ENCODE measurements around the gene TRIM44.

The TRIM44 gene

DNA sequence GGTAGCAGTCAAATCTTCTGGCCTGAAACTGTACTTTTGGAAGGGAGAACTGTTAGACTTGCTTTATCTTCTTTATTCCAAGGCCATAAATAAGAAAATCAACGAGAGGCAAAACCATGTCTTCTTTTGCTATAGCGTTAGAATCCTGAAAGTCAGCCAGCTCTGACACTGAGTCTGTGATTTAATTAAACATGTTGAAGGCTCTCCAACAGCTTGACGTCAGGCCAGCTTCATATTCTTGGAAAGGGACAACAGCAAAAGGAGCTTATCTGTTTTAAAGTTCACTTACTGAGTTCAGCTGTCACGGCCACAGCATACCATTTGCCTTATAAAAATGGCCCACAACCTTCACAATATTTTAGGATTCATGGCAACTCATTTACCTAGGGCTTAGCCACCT is 150.3 kb downstream of the TRIM44 start:
- Histone ChIP-seq H3K79me1 (ENCODE audit: low read length) (peaks cover 2% of the 10 kb centered on the region), H3K14ac (ENCODE audit: low read length) (no peak overlapping the region), H3K9me3 (ENCODE audit: insufficient read depth, low read depth, low read length) (no peaks in the 10 kb centered on the region), H2AFZ (ENCODE audit: insufficient read depth, low read length, poor library complexity) (no peak overlapping the region), H3K79me2 (ENCODE audit: control insufficient read depth, insufficient read depth, low read length, poor library complexity) (no peaks in the 10 kb centered on the region), H2BK120ac (ENCODE audit: insufficient read depth, low read length, poor library complexity) (no peak overlapping the region), H3K4ac (ENCODE audit: low read depth, low read length) (no peak overlapping the region), H3K27ac (ENCODE audit: low read depth, low read length) (no peak overlapping the region), H3K4me1 (ENCODE audit: control insufficient read depth in 1 of 2, insufficient read depth in 2 of 2, low read length in 2 of 2) (peaks cover 2 to 6% of the 10 kb centered on the region in 2 experiments), H2BK12ac (ENCODE audit: low read length) (no peak overlapping the region), H4K12ac (ENCODE audit: low read depth, low read length) (no peak overlapping the region), H2BK5ac (ENCODE audit: low read depth, low read length, poor library complexity) (no peak overlapping the region), H3K4me2 (ENCODE audit: low read length) (no peak overlapping the region), H4K91ac (ENCODE audit: low read depth, low read length) (no peak overlapping the region), H3K4me3 (ENCODE audit: low read depth, low read length) (no peak overlapping the region), H3K18ac (ENCODE audit: low read length) (no peak overlapping the region), H3K9ac (ENCODE audit: low read length) (no peak overlapping the region), H3K27me3 (ENCODE audit: insufficient read depth, low read length) (no peaks in the 10 kb centered on the region), H2AK5ac (ENCODE audit: low read length) (no peak overlapping the region), H4K8ac (ENCODE audit: low read depth, low read length) (no peak overlapping the region), H3K23ac (ENCODE audit: low read length) (no peak overlapping the region), H3K36me3 (ENCODE audit: control insufficient read depth in 1 of 2, insufficient read depth in 2 of 2, low read length in 2 of 2) (peaks cover 0 to 2% of the 10 kb centered on the region in 2 experiments)
- no CpG with 5 or more reads among the region's 4 CpGs for WGBS (ENCODE audit: extremely low coverage, insufficient coverage, insufficient read length)
- DNase-seq: no peak

DNA sequence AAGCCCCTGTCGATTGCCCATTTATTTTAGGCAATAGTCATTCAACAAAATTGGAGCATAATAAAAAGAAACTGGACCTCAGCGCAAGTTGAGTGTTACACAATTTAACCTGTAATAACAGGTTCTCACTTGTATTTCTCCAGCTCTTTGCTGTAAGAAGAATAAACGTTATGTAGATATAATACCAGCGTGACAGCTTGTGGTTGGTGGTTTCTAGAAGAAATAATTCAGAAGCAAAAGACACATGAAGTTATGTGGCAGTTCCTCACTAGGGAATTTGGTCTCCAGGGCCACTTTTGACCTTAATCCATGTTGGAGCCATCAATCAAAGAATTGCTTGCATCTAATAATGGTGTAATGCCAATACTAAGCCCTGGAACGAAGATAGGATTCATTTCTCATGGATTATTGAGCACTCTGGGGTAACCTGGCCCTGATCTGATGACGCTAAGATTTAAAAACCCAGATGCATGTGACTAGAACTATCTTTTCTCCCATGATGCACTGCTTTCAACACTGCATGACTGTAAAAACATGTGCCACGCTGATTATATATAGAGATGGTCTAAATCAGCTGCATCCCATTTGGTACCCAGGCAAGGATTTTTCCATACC is 151.6 kb downstream of the TRIM44 start:
- H3K27me3 ChIP-seq (ENCODE audit: insufficient read depth, low read length): no peaks in the 10 kb centered on the region
- no peak overlapping the region for H2AFZ ChIP-seq (ENCODE audit: insufficient read depth, low read length, poor library complexity)
- peaks cover 2% of the 10 kb centered on the region for H3K79me1 ChIP-seq (ENCODE audit: low read length)
- H3K14ac ChIP-seq (ENCODE audit: low read length): no peak overlapping the region
- no peak overlapping the region for H2BK5ac ChIP-seq (ENCODE audit: low read depth, low read length, poor library complexity)
- no peak overlapping the region for H3K27ac ChIP-seq (ENCODE audit: low read depth, low read length)
- no peak overlapping the region for H3K4ac ChIP-seq (ENCODE audit: low read depth, low read length)
- no peak overlapping the region for H2BK120ac ChIP-seq (ENCODE audit: insufficient read depth, low read length, poor library complexity)
- no CpG with 5 or more reads among the region's 7 CpGs for WGBS (ENCODE audit: extremely low coverage, insufficient coverage, insufficient read length)
- peaks cover 2 to 6% of the 10 kb centered on the region in 2 experiments for H3K4me1 ChIP-seq (ENCODE audit: control insufficient read depth in 1 of 2, insufficient read depth in 2 of 2, low read length in 2 of 2)
- H3K4me2 ChIP-seq (ENCODE audit: low read length): no peak overlapping the region
- no peak for DNase-seq
- no peak overlapping the region for H3K9ac ChIP-seq (ENCODE audit: low read length)
- no peak overlapping the region for H2AK5ac ChIP-seq (ENCODE audit: low read length)
- H4K91ac ChIP-seq (ENCODE audit: low read depth, low read length): no peak overlapping the region
- H3K36me3 ChIP-seq (ENCODE audit: control insufficient read depth in 1 of 2, insufficient read depth in 2 of 2, low read length in 2 of 2): no peaks in the 10 kb centered on the region
- no peak overlapping the region for H3K18ac ChIP-seq (ENCODE audit: low read length)
- H3K23ac ChIP-seq (ENCODE audit: low read length): no peak overlapping the region
- no peak overlapping the region for H2BK12ac ChIP-seq (ENCODE audit: low read length)
- H3K9me3 ChIP-seq (ENCODE audit: insufficient read depth, low read depth, low read length): no peaks in the 10 kb centered on the region
- no peak overlapping the region for H4K12ac ChIP-seq (ENCODE audit: low read depth, low read length)
- no peak overlapping the region for H3K4me3 ChIP-seq (ENCODE audit: low read depth, low read length)
- H3K79me2 ChIP-seq (ENCODE audit: control insufficient read depth, insufficient read depth, low read length, poor library complexity): no peaks in the 10 kb centered on the region
- no peak overlapping the region for H4K8ac ChIP-seq (ENCODE audit: low read depth, low read length)

DNA sequence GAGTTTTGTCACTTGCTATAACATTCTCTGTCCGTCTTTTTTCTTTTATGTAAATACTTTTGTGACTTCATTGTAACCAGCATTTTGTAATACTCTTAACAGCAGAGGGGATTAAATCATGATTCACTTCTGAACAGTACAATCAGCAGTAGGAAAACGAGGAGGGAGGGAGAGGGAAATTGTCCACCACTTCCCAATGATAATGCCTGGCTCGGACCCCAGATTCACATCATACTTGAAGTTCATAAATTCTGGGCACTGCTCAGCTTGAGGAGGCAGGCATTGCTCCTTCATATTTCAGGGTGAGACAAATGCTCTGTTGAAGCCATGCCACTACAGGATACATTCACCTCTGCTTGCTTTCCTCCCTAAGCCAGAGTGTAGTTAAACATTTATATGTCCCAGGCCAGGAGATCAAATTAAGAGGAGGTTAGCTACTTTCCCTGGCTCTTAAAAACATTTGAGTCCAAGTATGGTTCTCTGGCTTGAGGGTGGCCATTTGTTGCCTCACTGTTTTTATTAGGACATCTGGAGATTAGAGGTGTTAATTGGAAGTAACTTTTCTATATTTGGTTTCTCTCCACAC is 152.2 kb downstream of the TRIM44 start:
- H3K36me3 ChIP-seq (ENCODE audit: control insufficient read depth in 1 of 2, insufficient read depth in 2 of 2, low read length in 2 of 2): no peaks in the 10 kb centered on the region
- no peak for DNase-seq
- no peak overlapping the region for H2BK12ac ChIP-seq (ENCODE audit: low read length)
- no peak overlapping the region for H3K23ac ChIP-seq (ENCODE audit: low read length)
- H2BK120ac ChIP-seq (ENCODE audit: insufficient read depth, low read length, poor library complexity): no peak overlapping the region
- no peak overlapping the region for H2AFZ ChIP-seq (ENCODE audit: insufficient read depth, low read length, poor library complexity)
- H3K4me2 ChIP-seq (ENCODE audit: low read length): no peak overlapping the region
- no peak overlapping the region for H3K27ac ChIP-seq (ENCODE audit: low read depth, low read length)
- no peak overlapping the region for H3K9ac ChIP-seq (ENCODE audit: low read length)
- peaks cover 2% of the 10 kb centered on the region for H3K79me1 ChIP-seq (ENCODE audit: low read length)
- no peak overlapping the region for H3K4ac ChIP-seq (ENCODE audit: low read depth, low read length)
- H3K79me2 ChIP-seq (ENCODE audit: control insufficient read depth, insufficient read depth, low read length, poor library complexity): no peaks in the 10 kb centered on the region
- WGBS (ENCODE audit: extremely low coverage, insufficient coverage, insufficient read length): no CpG with 5 or more reads among the region's 3 CpGs
- no peaks in the 10 kb centered on the region for H3K27me3 ChIP-seq (ENCODE audit: insufficient read depth, low read length)
- H3K18ac ChIP-seq (ENCODE audit: low read length): no peak overlapping the region
- no peak overlapping the region for H3K4me3 ChIP-seq (ENCODE audit: low read depth, low read length)
- H3K4me1 ChIP-seq (ENCODE audit: control insufficient read depth in 1 of 2, insufficient read depth in 2 of 2, low read length in 2 of 2): peaks cover 2 to 6% of the 10 kb centered on the region in 2 experiments
- no peaks in the 10 kb centered on the region for H3K9me3 ChIP-seq (ENCODE audit: insufficient read depth, low read depth, low read length)
- no peak overlapping the region for H2BK5ac ChIP-seq (ENCODE audit: low read depth, low read length, poor library complexity)
- H4K12ac ChIP-seq (ENCODE audit: low read depth, low read length): no peak overlapping the region
- no peak overlapping the region for H2AK5ac ChIP-seq (ENCODE audit: low read length)
- H4K91ac ChIP-seq (ENCODE audit: low read depth, low read length): no peak overlapping the region
- H4K8ac ChIP-seq (ENCODE audit: low read depth, low read length): no peak overlapping the region
- H3K14ac ChIP-seq (ENCODE audit: low read length): no peak overlapping the region

DNA sequence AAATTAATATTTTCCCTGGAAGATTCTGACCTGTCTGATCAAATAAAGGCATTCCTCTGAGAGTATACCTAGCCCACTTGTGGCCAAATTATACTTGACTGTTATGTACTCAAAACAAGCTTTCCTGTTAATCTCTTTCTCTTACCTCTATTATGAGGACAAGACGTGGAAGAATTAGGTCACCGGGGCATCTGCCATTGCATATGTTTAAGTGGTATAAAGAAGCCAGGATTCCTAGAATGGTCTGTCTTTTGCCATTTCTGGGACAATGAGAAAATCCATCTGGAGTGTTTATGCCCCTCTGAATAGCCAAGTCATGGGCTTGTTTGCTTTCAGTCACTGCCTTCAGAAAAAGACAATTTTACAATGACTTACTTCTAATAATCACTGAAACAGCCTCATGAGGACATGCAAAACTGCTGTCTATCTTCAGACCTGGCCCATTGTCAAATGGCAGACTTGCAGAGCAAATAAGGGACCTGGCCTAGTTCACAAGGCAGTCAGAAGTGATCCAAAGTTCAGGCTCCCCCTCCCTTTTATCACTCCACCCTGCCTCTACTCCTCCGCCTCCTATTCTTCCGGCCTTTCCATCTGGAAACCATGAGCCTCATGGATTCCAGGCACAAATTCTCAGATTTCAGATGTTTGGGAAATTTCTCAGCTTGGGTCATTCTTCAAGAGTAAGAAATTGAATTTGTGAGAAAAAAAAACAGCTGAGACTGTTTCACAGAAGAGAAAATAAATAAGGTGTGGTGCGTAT is 153.2 kb downstream of the TRIM44 start:
- Histone ChIP-seq H3K27me3 (ENCODE audit: insufficient read depth, low read length) (no peaks in the 10 kb centered on the region), H2AK5ac (ENCODE audit: low read length) (no peak overlapping the region), H3K18ac (ENCODE audit: low read length) (no peak overlapping the region), H3K4me3 (ENCODE audit: low read depth, low read length) (no peak overlapping the region), H2BK5ac (ENCODE audit: low read depth, low read length, poor library complexity) (no peak overlapping the region), H3K4me2 (ENCODE audit: low read length) (no peak overlapping the region), H3K79me2 (ENCODE audit: control insufficient read depth, insufficient read depth, low read length, poor library complexity) (no peaks in the 10 kb centered on the region), H4K8ac (ENCODE audit: low read depth, low read length) (no peak overlapping the region), H2BK12ac (ENCODE audit: low read length) (no peak overlapping the region), H3K27ac (ENCODE audit: low read depth, low read length) (no peak overlapping the region), H2BK120ac (ENCODE audit: insufficient read depth, low read length, poor library complexity) (no peak overlapping the region), H2AFZ (ENCODE audit: insufficient read depth, low read length, poor library complexity) (no peak overlapping the region), H3K4me1 (ENCODE audit: control insufficient read depth in 1 of 2, insufficient read depth in 2 of 2, low read length in 2 of 2) (peaks cover 0 to 4% of the 10 kb centered on the region in 2 experiments), H3K9me3 (ENCODE audit: insufficient read depth, low read depth, low read length) (no peaks in the 10 kb centered on the region), H3K9ac (ENCODE audit: low read length) (no peak overlapping the region), H3K4ac (ENCODE audit: low read depth, low read length) (no peak overlapping the region), H4K91ac (ENCODE audit: low read depth, low read length) (no peak overlapping the region), H3K79me1 (ENCODE audit: low read length) (no peaks in the 10 kb centered on the region), H3K23ac (ENCODE audit: low read length) (no peak overlapping the region), H3K36me3 (ENCODE audit: control insufficient read depth in 1 of 2, insufficient read depth in 2 of 2, low read length in 2 of 2) (no peaks in the 10 kb centered on the region), H3K14ac (ENCODE audit: low read length) (no peak overlapping the region), H4K12ac (ENCODE audit: low read depth, low read length) (no peak overlapping the region)
- DNase-seq: no peak
- WGBS (ENCODE audit: extremely low coverage, insufficient coverage, insufficient read length): no CpG with 5 or more reads among the region's 5 CpGs
